ENCODE data around the gene PARD3. TPM values are rescaled to one million over a fixed set of nuclear protein-coding genes. Genes with fewer than 3 reads are reported as not detected.

PARD3 gene
- polyA plus RNA-seq, 3 donors = 0.51 TPM; not detected in 2

DNA sequence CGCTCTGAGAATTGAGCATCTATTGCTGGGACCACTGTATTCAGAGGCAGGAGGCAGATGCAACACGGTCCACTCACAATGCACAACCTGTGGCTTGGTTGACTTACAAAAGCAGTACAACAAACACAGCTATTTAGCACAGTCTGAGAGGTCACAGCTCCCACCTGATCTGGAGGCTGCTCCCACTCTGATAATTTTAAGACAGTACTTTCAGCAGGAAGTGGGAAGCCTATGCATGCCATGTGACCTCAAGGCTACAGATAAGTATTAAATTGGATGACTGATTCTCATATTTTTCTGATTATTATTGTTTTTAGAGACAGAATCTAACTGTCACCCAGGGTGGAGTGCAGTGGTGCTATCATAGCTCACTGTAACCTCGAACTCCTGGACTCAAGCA, 659.3 kb downstream of the PARD3 start:
- Histone ChIP-seq H3K9ac (ENCODE audit: insufficient read depth, low read length, poor library complexity, severe bottlenecking) (no peak overlapping the region), H3K4me3 (replicated peaks in 1 of 3; ENCODE audit: low read depth in 2 of 3, low read length in 3 of 3) (no peak overlapping the region), H3K27ac (ENCODE audit: low read depth in 1 of 2, low read length in 2 of 2) (no peak overlapping the region), H2AFZ (ENCODE audit: insufficient read depth, low read depth, low read length, poor library complexity, severe bottlenecking) (no peak overlapping the region), H3K4me1 (ENCODE audit: control insufficient read depth in 1 of 2, insufficient read depth in 2 of 2, low read length in 2 of 2) (no peaks in the 10 kb centered on the region), H4K20me1 (ENCODE audit: insufficient read depth, low read length) (no peaks in the 10 kb centered on the region), H3K27me3 (ENCODE audit: control insufficient read depth in 2 of 2, insufficient read depth in 2 of 2, low read length in 2 of 2) (no peaks in the 10 kb centered on the region), H3K9me3 (replicated peaks in 1 of 2; ENCODE audit: control insufficient read depth in 1 of 2, insufficient read depth in 1 of 2, low read length in 2 of 2) (no peaks in the 10 kb centered on the region), H3K36me3 (replicated peaks in 1 of 2; ENCODE audit: control insufficient read depth in 1 of 2, insufficient read depth in 2 of 2, low read length in 2 of 2) (no peaks in the 10 kb centered on the region), H3K4me2 (replicated peaks; ENCODE audit: extremely low read depth, low read length, poor library complexity, severe bottlenecking) (no peak overlapping the region), H3K79me2 (ENCODE audit: insufficient read depth, low read length) (no peaks in the 10 kb centered on the region)
- no peak for DNase-seq
- Mint-ChIP-seq H3K4me3 (no peak overlapping the region), H3K9me3 (no peaks in the 10 kb centered on the region), H3K27me3 (ENCODE audit: low read depth in 3 of 3) (no peaks in the 10 kb centered on the region), H3K4me1 (no peaks in the 10 kb centered on the region), H3K36me3 (no peaks in the 10 kb centered on the region), H3K27ac (no peak overlapping the region)
- intact Hi-C loops (cut with micrococcal nuclease) = no loop called here
- 84% methylated on average over 3 of the region's 3 CpGs for WGBS (ENCODE audit: insufficient coverage)
- no peak for TF ChIP-seq CTCF (IDR thresholded peaks at IDR 0.05)

DNA sequence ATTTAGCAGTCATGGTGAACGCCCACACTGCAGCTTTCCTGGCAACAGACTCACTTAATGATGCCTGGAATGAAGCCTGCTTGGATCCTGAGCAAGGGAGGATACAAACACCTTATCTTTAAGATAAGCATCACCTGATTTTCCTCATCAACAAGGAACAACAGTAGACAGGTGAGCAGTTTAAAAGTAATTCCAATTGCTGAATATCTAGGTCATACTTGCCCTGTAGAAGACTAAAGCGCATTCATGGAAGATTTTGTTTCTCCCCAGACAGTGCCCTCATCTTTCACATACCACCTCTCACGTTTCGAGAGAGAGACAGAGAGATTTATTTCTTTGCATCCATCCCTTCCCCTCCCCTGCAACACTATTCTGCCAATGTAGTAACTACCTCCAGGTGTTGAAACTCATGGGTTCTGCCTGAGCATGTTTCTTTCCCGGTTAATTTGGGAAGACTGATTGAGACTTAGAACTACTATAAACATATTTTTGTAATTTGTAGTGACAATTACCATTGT, 660.7 kb downstream of the PARD3 start:
- Mint-ChIP-seq H3K27me3 (ENCODE audit: low read depth in 3 of 3) (no peaks in the 10 kb centered on the region), H3K4me3 (no peak overlapping the region), H3K36me3 (no peaks in the 10 kb centered on the region), H3K9me3 (no peaks in the 10 kb centered on the region), H3K4me1 (no peaks in the 10 kb centered on the region), H3K27ac (no peak overlapping the region)
- intact Hi-C loops (cut with micrococcal nuclease) = no loop called here
- 94% methylated on average over 3 of the region's 5 CpGs for WGBS (ENCODE audit: insufficient coverage)
- no peak overlapping the region for H3K4me3 ChIP-seq (replicated peaks in 1 of 3; ENCODE audit: low read depth in 2 of 3, low read length in 3 of 3)
- no peak overlapping the region for H3K27ac ChIP-seq (ENCODE audit: low read depth in 1 of 2, low read length in 2 of 2)
- H3K27me3 ChIP-seq (ENCODE audit: control insufficient read depth in 2 of 2, insufficient read depth in 2 of 2, low read length in 2 of 2) = no peaks in the 10 kb centered on the region
- TF ChIP-seq CTCF (IDR thresholded peaks at IDR 0.05) = no peak
- H3K9ac ChIP-seq (ENCODE audit: insufficient read depth, low read length, poor library complexity, severe bottlenecking) = no peak overlapping the region
- H2AFZ ChIP-seq (ENCODE audit: insufficient read depth, low read depth, low read length, poor library complexity, severe bottlenecking) = no peak overlapping the region
- no peaks in the 10 kb centered on the region for H3K4me1 ChIP-seq (ENCODE audit: control insufficient read depth in 1 of 2, insufficient read depth in 2 of 2, low read length in 2 of 2)
- no peaks in the 10 kb centered on the region for H4K20me1 ChIP-seq (ENCODE audit: insufficient read depth, low read length)
- no peaks in the 10 kb centered on the region for H3K79me2 ChIP-seq (ENCODE audit: insufficient read depth, low read length)
- H3K4me2 ChIP-seq (replicated peaks; ENCODE audit: extremely low read depth, low read length, poor library complexity, severe bottlenecking) = no peak overlapping the region
- no peaks in the 10 kb centered on the region for H3K36me3 ChIP-seq (replicated peaks in 1 of 2; ENCODE audit: control insufficient read depth in 1 of 2, insufficient read depth in 2 of 2, low read length in 2 of 2)
- no peak for DNase-seq
- no peaks in the 10 kb centered on the region for H3K9me3 ChIP-seq (replicated peaks in 1 of 2; ENCODE audit: control insufficient read depth in 1 of 2, insufficient read depth in 1 of 2, low read length in 2 of 2)

All from CD14-positive monocyte (primary cell).